GM18505 (cell line): ENCODE results near the gene UPK1A.
"Not testable (repeated sequence)": the region's sequence is repeated elsewhere in the genome, so short reads cannot be mapped to it uniquely, and the experiment has no call there.

Source experiments
- ATAC-seq: cut with Tn5 transposase; IDR thresholded peaks from one replicate; pipeline ENCODE4 v1.9.1; 2021; ENCODE audit not compliant: unreplicated experiment
- POLR2A ChIP-seq: IDR thresholded peaks from 4 replicates; pipeline ENCODE4 v1.6.1; 2011; ENCODE audit warnings: borderline replicate concordance; ENCODE audit not compliant: insufficient read depth, insufficient read length; ENCODE audit errors: extremely low read depth

UPK1A gene

DNA sequence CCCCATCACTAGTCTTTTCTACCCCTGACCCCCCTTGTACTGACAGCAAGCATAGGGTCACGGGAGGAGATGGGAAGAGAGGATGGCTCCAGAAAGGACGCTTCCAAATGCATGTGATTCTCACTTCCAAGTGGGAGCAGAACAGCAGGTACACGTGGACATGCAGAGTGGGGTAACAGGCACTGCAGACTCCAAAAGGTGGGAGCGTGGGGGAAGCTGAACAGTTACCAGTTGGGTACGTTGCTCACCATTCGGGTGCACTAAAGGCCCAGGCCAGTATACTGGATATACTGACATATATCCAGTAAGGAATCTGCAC, 27.0 kb upstream of the UPK1A start:
- TF ChIP-seq POLR2A = no peak
- no peak for ATAC-seq

DNA sequence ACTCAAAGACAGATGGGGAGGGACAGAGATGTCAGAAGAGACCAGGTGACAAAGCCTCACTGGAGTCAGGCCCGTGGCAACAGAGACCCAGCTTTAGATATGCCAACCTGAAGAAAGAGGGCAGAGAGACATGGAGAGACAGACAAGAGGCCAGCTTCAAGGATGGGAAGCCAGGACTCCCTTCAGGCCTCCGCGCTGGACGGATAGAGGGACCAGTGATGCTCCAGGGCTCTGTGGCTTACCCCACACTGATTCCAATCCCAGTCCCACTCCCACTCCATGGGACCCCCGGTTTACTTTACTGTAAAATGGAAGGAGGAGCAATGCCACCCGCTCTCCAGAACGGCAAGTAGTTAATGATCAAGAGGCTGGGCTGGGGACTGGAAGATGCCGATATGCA, 26.5 kb upstream of the UPK1A start:
- TF ChIP-seq POLR2A = no peak
- ATAC-seq = no peak

DNA sequence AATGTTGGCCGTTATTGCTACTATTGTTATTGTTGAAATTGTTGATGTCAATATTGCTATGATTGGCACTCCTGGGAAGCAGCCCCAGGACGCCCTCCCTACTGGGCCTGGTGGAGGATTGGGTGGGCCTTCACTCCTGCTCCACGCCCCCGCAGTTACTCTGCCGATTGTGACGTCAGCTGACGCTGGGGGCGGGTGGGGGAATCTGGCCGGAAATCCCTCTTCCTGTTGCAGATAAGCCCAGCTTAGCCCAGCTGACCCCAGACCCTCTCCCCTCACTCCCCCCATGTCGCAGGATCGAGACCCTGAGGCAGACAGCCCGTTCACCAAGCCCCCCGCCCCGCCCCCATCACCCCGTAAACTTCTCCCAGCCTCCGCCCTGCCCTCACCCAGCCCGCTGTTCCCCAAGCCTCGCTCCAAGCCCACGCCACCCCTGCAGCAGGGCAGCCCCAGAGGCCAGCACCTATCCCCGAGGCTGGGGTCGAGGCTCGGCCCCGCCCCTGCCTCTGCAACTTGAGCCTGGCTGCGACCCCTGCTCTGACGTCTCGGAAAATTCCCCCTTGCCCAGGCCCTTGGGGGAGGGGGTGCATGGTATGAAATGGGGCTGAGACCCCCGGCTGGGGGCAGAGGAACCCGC, 24.7 kb upstream of the UPK1A start, which contains the start of gene ETV2:
ETV2 (plus strand) TSS at position 231 of the 637 bp plus-strand sequence. CDS start 716 bp downstream, outside the sequence.
- no peak for TF ChIP-seq POLR2A
- no peak for ATAC-seq

DNA sequence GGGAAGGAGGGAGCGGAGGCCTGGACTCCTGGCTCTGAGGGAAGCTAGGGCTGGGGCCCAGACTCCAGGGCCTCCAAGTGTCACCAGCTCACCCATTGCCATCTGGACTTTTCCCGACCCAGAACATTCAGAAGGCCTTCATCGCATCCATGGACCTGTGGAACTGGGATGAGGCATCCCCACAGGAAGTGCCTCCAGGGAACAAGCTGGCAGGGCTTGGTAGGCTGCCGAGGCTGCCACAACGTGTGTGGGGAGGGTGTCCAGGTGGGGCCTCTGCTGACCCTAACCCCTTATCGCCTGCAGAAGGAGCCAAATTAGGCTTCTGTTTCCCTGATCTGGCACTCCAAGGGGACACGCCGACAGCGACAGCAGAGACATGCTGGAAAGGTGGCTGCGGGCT, 24.0 kb upstream of the UPK1A start:
- ATAC-seq = no peak
- no peak for TF ChIP-seq POLR2A

DNA sequence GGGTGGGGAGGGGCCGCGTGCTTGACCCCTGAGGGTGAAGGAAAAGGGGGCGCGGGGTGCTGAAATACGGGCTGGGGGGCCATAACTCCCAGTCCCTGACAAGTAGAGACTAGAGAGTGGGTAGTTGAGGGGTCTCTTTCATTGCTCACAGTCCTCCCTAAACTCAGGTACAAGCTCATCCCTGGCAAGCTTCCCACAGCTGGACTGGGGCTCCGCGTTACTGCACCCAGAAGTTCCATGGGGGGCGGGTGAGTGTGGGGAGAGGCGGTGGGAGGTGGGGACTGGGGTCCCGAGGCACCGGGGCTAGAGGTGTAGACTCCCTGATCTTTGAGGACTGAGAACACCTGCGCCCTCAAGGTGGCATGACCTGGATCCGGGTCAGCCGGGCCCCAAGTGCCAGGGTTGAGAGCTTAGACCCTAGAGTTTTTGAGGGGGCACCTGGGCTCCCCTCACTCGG, 23.5 kb upstream of the UPK1A start:
- no peak for ATAC-seq
- TF ChIP-seq POLR2A = no peak

DNA sequence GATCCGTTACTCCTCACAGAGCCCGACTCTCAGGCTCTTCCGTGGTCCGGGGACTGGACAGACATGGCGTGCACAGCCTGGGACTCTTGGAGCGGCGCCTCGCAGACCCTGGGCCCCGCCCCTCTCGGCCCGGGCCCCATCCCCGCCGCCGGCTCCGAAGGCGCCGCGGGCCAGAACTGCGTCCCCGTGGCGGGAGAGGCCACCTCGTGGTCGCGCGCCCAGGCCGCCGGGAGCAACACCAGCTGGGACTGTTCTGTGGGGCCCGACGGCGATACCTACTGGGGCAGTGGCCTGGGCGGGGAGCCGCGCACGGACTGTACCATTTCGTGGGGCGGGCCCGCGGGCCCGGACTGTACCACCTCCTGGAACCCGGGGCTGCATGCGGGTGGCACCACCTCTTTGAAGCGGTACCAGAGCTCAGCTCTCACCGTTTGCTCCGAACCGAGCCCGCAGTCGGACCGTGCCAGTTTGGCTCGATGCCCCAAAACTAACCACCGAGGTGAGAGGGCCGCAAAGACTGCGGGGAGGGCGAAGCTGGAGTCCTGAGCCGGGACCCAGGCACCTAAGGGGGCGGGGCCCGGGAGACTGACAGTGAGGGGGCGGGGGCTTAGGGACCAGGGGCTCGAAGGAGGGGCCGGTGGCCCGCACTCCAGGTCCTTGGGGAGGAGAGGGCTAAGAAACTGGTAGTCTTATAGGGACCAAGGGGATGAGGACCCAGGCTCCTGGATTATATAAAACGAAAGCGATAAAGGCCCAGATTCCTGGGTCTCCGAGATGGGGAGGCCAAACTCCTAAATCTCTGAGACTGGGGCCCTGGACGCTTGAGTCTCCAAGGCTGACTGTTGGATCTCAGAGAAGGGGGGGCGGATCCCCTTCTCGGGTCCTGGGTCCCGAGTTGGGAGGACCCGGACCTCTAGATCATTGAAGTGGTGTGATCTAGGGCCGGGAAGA, 22.8 kb upstream of the UPK1A start:
- peak; percentile 42 for ATAC-seq
- TF ChIP-seq POLR2A = peak; percentile 92

DNA sequence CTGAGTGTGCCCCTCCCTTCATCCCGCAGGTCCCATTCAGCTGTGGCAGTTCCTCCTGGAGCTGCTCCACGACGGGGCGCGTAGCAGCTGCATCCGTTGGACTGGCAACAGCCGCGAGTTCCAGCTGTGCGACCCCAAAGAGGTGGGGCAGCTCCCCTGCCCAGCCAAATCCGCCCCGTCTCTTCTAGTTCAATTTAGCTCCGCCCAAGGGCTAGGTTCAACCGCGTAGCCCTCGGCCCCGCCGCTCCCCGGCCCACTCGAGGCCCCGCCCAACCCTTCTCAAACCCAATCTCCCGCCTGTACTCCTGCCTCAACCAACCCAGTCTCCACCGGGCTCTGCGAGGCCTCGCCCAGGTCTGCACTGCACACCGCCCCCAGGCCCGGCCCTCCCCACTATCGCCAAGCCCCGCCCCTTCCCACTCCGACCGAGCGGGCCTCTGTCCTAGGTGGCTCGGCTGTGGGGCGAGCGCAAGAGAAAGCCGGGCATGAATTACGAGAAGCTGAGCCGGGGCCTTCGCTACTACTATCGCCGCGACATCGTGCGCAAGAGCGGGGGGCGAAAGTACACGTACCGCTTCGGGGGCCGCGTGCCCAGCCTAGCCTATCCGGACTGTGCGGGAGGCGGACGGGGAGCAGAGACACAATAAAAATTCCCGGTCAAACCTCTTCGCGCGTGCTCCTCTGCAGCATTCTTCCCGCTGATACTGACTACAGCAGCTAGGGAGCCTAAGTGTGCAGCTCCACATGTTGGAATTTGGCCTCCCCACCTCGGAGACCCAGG, 21.9 kb upstream of the UPK1A start:
- peak; percentile 30 for TF ChIP-seq POLR2A
- ATAC-seq = peak; percentile 69

DNA sequence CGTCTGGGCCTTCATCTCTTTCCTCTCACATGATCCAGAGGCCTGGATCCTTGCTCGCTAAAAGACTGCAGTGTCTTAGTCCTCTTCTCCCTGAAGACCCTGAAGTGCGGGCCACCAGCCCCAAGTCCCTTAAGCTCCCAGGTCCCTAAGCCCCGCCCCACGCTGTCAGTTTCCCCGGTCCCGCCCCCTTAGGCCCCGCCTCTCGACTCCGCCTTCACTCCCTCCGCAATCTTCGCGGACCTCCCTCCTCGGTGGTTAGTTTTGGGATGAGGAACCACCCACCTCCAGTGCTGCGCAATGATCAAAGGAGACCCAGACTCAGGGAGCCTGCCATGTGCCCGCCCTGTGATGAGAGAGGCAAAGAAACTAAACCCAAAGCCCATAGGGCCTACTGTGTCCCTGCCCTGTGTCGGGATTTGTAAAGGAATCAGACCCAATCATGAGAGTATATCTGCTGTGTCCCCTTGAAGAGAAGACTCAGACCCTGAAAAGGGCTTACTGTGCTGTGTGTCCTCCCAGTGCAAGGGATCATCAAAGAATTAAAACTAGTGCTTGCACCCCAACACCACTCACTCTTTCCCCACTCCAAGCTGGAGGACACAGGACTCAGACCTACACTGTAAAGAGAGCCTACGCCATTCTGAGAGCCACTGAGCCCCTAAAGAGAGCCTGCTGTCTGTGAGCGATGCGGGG, 21.2 kb upstream of the UPK1A start:
- ATAC-seq = no peak
- no peak for TF ChIP-seq POLR2A

DNA sequence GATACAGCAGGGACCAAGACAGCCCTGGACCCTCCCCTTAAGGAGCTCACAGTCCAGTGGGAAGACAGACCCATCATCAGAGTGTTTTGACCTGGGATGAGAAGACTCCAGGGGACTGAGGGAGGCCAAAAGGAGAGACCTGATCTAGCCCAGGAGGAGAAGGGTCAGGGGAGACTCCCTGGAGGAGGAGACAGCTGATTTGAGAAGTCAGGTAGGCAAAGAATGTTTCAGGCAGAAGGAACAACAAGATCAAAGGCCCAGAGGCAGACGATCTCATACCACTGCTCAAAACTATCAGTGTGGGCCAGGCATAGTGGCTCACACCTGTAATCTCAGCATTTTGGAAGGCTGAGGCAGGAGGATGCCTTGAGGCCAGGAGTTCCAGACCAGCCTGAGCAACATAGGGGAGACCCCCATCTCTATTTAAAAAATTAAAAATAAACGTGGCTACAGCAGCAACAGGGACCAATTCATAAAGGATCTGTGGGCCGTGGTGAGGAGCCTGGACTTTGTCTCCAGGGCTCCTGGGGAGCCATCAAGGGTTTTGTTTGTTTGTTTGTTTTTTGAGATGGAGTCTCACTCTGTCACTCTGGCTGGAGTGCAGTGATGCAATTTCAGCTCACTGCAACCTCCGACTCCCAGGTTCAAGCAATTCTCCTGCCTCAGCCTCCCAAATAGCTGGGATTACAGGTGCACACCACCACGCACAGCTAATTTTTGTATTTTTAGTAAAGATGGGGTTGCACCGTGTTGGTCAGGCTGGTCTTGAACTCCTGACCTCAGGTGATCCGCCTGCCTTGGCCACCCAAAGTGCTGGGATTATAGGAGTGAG, 20.4 kb upstream of the UPK1A start:
- ATAC-seq = no peak
- TF ChIP-seq POLR2A = no peak

DNA sequence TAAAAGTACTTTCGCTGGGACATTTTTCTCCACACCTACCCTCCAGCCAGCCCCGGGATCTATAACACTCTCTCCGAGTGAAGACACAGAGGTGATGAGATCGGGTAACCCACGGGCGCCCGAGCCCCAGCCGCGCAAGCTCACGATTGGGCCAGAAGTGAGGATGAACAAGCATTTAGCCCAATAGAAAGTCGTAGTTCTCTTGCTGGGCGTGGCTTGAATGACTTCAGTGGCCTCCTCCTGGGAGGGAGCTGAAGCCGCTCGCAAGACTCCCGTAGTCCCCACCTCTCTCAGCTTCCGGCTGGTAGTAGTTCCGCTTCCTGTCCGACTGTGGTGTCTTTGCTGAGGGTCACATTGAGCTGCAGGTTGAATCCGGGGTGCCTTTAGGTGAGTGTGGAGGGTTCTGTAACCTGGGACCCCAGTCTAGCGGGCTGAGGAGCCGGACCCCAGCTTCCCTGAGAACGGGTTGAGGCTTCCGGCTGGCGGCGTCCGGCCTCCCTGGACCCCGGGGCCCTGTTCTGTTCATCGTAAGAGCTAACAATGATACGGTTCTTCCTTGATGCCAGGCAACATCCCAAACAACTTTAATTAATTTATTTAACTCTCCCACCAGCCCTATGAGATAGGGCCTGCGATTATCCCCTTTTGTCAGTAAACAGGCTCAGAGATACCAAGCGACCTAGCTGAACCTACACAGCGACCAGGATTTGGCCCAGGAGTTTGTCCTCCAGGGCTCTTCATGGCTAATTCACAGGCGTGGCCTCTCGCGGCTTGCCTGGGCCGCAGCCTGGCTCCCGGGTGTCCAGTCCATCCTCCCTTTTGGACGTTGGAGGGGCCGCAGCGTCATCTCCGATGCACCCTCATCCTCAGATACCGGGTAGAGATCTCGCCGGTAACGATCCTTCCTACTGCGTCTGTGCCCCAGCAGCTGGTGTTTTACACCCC, 18.0 kb upstream of the UPK1A start, which contains the start of gene COX6B1:
COX6B1 (plus strand) TSS at position 307 of the 945 bp plus-strand sequence. CDS start 2,921 bp downstream, outside the sequence.
- TF ChIP-seq POLR2A = peak; percentile 93
- ATAC-seq = peak; percentile 40

DNA sequence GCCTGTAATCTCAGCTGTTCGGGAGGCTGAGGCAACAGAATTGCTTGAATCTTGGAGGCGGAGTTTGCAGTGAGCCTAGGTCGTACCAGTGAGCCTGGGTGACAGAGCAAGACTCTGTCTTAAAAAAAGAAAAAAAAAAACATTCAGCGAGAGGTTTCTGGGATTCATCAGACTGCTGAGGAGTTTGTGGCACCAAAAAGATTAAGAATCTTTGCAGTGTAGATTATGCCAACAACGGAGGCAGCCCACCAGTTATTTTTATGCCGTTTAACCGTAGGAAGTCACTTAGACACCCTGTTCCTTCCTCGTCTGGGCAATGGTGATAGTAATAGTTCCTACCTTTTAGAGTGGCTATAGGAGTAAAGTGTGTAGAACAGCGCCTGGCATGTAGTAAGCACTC, 15.7 kb upstream of the UPK1A start:
- no peak for ATAC-seq
- TF ChIP-seq POLR2A = no peak

DNA sequence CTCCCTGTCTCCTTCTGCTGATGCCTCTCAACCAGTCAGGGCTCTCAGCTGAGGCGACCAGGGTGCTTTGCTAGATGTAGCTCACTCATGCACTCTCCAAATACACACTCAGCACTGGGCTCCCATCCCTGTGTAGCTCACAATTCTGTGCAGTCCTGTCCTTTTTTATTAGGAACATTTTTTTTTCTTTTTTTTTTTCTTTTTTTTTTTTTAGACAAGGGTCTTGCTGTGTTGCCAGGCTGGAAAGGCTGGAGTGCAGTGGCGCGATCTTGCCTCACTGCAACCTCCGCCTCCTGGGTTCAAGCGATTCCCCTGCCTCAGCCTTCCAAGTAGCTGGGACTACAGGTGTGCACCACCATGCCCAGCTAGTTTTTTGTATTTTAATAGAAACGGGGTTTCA, 11.5 kb upstream of the UPK1A start:
- ATAC-seq = not testable (repeated sequence)
